Endothelial cell of umbilical vein (primary cell): ENCODE measurements around the gene THOP1.

Experiments used
- JUN ChIP-seq: IDR thresholded peaks from 2 replicates; pipeline ENCODE4 v1.6.1; 2011; ENCODE audit warnings: borderline replicate concordance, low read depth; ENCODE audit not compliant: insufficient read length, insufficient read depth
- TF ChIP-seq, protein P1 (sequence below), 2 donors: IDR thresholded peaks; 1 replicate in 1 of 2; 2 replicates in 1 of 2; pipeline ENCODE4 v1.5.1; 2011; ENCODE audit warnings: low read length in 2 of 2, mild to moderate bottlenecking in 2 of 2, moderate library complexity in 2 of 2, control low read depth in 1 of 2, inconsistent platforms in 1 of 2, low read depth in 1 of 2; ENCODE audit not compliant: insufficient read depth in 1 of 2; ENCODE audit errors: extremely low read depth in 1 of 2

DNA sequence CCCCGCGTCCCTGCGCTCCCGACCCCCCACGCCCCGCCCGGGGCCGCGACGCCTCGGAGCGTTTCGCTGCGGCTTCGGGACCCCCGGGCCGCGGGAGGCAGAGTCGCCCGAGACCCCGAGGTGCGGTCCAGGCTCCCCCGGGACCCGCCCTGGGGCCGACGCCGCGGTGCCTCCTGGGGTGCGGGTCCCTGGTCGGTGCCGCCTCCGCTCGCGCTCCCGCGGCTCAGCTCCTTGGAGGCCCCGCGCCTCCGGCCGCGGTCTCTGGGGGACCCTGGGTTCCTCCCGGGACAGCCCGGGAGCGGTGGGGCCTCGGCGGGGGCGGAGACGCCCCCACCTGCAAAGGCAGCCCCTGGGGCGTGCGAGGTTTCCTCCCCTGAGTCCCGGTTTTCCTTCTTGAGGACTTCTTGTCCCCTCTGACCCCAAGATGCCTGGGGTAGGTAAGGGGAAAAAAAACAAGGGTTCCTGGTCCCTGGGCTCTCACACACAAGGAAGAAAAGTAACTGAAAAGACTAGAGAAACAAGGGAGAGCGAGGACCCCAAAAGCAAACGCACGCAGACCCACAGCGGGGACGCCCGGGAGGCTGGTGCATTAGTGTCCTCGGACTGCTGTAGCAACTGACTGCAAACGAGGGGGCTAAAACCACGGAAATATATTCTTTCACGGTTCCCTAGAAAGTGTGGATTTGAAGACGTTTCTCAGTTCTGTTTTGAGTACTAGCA lies 56.7 kb downstream of the THOP1 start:
- TF ChIP-seq, protein P1, sequence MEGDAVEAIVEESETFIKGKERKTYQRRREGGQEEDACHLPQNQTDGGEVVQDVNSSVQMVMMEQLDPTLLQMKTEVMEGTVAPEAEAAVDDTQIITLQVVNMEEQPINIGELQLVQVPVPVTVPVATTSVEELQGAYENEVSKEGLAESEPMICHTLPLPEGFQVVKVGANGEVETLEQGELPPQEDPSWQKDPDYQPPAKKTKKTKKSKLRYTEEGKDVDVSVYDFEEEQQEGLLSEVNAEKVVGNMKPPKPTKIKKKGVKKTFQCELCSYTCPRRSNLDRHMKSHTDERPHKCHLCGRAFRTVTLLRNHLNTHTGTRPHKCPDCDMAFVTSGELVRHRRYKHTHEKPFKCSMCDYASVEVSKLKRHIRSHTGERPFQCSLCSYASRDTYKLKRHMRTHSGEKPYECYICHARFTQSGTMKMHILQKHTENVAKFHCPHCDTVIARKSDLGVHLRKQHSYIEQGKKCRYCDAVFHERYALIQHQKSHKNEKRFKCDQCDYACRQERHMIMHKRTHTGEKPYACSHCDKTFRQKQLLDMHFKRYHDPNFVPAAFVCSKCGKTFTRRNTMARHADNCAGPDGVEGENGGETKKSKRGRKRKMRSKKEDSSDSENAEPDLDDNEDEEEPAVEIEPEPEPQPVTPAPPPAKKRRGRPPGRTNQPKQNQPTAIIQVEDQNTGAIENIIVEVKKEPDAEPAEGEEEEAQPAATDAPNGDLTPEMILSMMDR (IDR thresholded peaks at IDR 0.05; ENCODE audit: extremely low read depth in 1 of 2, insufficient read depth in 1 of 2, low read depth in 1 of 2, low read length in 2 of 2), result no peak
- TF ChIP-seq JUN, result no peak
